ENCODE results near the gene ANKRD33B.

DNA sequence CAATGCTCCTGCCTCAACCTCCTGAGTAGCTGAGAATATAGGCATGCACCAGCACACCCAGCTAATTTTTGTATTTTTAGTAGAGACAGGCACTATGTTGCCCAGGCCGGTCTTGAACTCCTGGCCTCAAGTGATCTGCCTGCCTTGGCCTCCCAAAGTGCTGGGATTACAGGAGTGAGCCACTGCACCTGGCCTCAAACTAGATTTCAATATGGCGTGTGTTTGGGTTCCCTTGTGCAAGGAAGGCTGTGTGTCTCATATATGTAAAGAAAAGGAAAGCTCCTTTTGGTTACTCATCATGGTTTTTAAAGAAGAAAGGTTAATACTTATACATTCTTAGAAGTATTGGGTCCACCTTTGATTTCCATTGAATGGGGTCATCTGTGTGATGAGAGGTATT, 70.7 kb downstream of the ANKRD33B start:
- TF ChIP-seq YY1 (IDR thresholded peaks at IDR 0.05; ENCODE audit: insufficient read depth, insufficient read length) (no peak), SUZ12 (IDR thresholded peaks at IDR 0.05; ENCODE audit: extremely low read depth, insufficient read depth, insufficient read length) (no peak), ZNF274 (IDR thresholded peaks at IDR 0.05; ENCODE audit: low read depth, low read length) (no peak)

Data from NT2/D1 (cell line).